ENCODE data around the gene OR2A25.

The OR2A25 gene, protein sequence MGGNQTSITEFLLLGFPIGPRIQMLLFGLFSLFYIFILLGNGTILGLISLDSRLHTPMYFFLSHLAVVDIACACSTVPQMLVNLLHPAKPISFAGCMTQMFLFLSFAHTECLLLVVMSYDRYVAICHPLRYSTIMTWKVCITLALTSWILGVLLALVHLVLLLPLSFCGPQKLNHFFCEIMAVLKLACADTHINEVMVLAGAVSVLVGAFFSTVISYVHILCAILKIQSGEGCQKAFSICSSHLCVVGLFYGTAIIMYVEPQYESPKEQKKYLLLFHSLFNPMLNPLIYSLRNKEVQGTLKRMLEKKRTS

GRCh38 chr7:144069511-144069910 lies at the start of gene OR2A25:
Gene OR2A25, plus strand, starts transcription at chr7:144069811. Its CDS starts 4,409 bp downstream, at chr7:144074220.
- Histone ChIP-seq H3K27ac (no peak within 1 kb of the TSS), H3K4me1 (ENCODE audit: low read depth, poor library complexity, severe bottlenecking) (no peaks in the 10 kb centered on the region), H3K4me3 (IDR thresholded peaks at IDR 0.05; ENCODE audit: insufficient read depth, low read depth, low read length) (no peak within 1 kb of the TSS), H3K27me3 (ENCODE audit: insufficient read depth, low read depth) (no peaks in the 10 kb centered on the region), H3K79me2 (ENCODE audit: insufficient read depth, low read depth) (no peaks in the 10 kb centered on the region), H3K36me3 (ENCODE audit: insufficient read depth) (no peaks in the 10 kb centered on the region), H3K9ac (no peak within 1 kb of the TSS), H2AFZ (ENCODE audit: low read depth) (no peak within 1 kb of the TSS), H3K4me2 (no peak within 1 kb of the TSS), H4K20me1 (ENCODE audit: insufficient read depth) (no peaks in the 10 kb centered on the region)
- TF ChIP-seq, protein P1, sequence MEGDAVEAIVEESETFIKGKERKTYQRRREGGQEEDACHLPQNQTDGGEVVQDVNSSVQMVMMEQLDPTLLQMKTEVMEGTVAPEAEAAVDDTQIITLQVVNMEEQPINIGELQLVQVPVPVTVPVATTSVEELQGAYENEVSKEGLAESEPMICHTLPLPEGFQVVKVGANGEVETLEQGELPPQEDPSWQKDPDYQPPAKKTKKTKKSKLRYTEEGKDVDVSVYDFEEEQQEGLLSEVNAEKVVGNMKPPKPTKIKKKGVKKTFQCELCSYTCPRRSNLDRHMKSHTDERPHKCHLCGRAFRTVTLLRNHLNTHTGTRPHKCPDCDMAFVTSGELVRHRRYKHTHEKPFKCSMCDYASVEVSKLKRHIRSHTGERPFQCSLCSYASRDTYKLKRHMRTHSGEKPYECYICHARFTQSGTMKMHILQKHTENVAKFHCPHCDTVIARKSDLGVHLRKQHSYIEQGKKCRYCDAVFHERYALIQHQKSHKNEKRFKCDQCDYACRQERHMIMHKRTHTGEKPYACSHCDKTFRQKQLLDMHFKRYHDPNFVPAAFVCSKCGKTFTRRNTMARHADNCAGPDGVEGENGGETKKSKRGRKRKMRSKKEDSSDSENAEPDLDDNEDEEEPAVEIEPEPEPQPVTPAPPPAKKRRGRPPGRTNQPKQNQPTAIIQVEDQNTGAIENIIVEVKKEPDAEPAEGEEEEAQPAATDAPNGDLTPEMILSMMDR (conservative IDR thresholded peaks at IDR 0.05; ENCODE audit: low read depth, low read length): no peak

GRCh38 chr7:144020340-144020739 lies 49.3 kb upstream of the OR2A25 start:
- H3K4me2 ChIP-seq: no peak overlapping the region
- TF ChIP-seq, protein P1 (conservative IDR thresholded peaks at IDR 0.05; ENCODE audit: low read depth, low read length): no peak
- H3K27me3 ChIP-seq (ENCODE audit: insufficient read depth, low read depth): no peaks in the 10 kb centered on the region
- no peak overlapping the region for H2AFZ ChIP-seq (ENCODE audit: low read depth)
- no peaks in the 10 kb centered on the region for H3K4me1 ChIP-seq (ENCODE audit: low read depth, poor library complexity, severe bottlenecking)
- H3K79me2 ChIP-seq (ENCODE audit: insufficient read depth, low read depth): no peaks in the 10 kb centered on the region
- no peak overlapping the region for H3K9ac ChIP-seq
- H3K27ac ChIP-seq: no peak overlapping the region
- H3K36me3 ChIP-seq (ENCODE audit: insufficient read depth): no peaks in the 10 kb centered on the region
- H3K4me3 ChIP-seq (IDR thresholded peaks at IDR 0.05; ENCODE audit: insufficient read depth, low read depth, low read length): no peak overlapping the region
- H4K20me1 ChIP-seq (ENCODE audit: insufficient read depth): no peaks in the 10 kb centered on the region

GRCh38 chr7:144022169-144022568 lies 47.4 kb upstream of the OR2A25 start:
- TF ChIP-seq, protein P1 (conservative IDR thresholded peaks at IDR 0.05; ENCODE audit: low read depth, low read length): no peak

DNA sequence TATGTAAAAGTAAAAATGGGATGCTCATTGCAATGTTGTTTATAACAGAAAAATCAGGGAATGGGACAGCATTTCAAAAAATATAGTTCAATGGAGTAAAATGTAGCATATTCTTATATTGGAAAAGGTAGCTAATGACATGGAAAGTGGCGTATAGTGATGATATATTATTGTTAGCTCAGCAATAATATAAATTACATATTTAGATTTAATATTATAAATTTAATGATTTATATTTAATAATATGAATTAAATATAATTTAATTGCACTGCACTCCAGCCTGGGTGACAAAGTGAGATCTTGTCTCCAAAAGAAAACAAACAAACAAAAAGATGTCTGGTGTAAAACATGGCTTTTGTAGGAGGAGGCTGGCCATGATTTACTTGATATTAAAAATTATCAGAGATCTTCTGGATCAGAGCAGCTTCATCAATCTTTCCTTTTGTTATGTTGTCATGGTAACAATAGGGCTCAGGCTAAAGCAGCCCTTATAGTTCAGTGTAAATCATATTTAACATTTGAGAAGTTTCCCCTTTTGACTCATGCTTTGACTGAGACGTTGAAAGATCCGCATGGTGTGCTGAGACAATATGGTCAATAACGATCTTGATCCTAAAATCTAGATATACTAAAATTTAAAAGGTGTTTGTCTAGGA lies 46.3 kb upstream of the OR2A25 start:
- H3K4me3 ChIP-seq (IDR thresholded peaks at IDR 0.05; ENCODE audit: insufficient read depth, low read depth, low read length): no peak overlapping the region
- H3K27me3 ChIP-seq (ENCODE audit: insufficient read depth, low read depth): no peaks in the 10 kb centered on the region
- no peak overlapping the region for H2AFZ ChIP-seq (ENCODE audit: low read depth)
- TF ChIP-seq, protein P1 (conservative IDR thresholded peaks at IDR 0.05; ENCODE audit: low read depth, low read length): no peak
- H3K4me2 ChIP-seq: no peak overlapping the region
- H3K4me1 ChIP-seq (ENCODE audit: low read depth, poor library complexity, severe bottlenecking): no peaks in the 10 kb centered on the region
- no peaks in the 10 kb centered on the region for H3K36me3 ChIP-seq (ENCODE audit: insufficient read depth)
- no peaks in the 10 kb centered on the region for H3K79me2 ChIP-seq (ENCODE audit: insufficient read depth, low read depth)
- H3K9ac ChIP-seq: no peak overlapping the region
- H4K20me1 ChIP-seq (ENCODE audit: insufficient read depth): no peaks in the 10 kb centered on the region
- no peak overlapping the region for H3K27ac ChIP-seq

More at GRCh38 chr7:144022169-144022568, 47.4 kb upstream of the OR2A25 start:
- Histone ChIP-seq H2AFZ (ENCODE audit: low read depth) (no peak overlapping the region), H3K9ac (no peak overlapping the region), H3K4me1 (ENCODE audit: low read depth, poor library complexity, severe bottlenecking) (no peaks in the 10 kb centered on the region), H3K27ac (no peak overlapping the region), H3K27me3 (ENCODE audit: insufficient read depth, low read depth) (no peaks in the 10 kb centered on the region), H4K20me1 (ENCODE audit: insufficient read depth) (no peaks in the 10 kb centered on the region), H3K79me2 (ENCODE audit: insufficient read depth, low read depth) (no peaks in the 10 kb centered on the region), H3K36me3 (ENCODE audit: insufficient read depth) (no peaks in the 10 kb centered on the region), H3K4me2 (no peak overlapping the region), H3K4me3 (IDR thresholded peaks at IDR 0.05; ENCODE audit: insufficient read depth, low read depth, low read length) (no peak overlapping the region)
